SK-N-SH treated with all-trans-retinoic acid at 6 μM for 48 hours (cell line): ENCODE results near the gene EOLA1.
"Not testable (repeated sequence)": the region's sequence is repeated elsewhere in the genome, so short reads cannot be mapped to it uniquely, and the experiment has no call there.

ENCODE experiments used
- ATAC-seq: fragments of 200-7000 bp; cut with Tn5 transposase; 3 replicates; pipeline ENCODE4 v1.9.1; 2020; ENCODE audit warnings: mild to moderate bottlenecking, moderate library complexity
- ARNTL ChIP-seq: fragments of 450-650 bp; formaldehyde crosslinking; IDR thresholded peaks from 2 replicates; pipeline ENCODE4 v1.5.0; 2020; ENCODE audit warnings: low read depth, mild to moderate bottlenecking, moderate library complexity, borderline replicate concordance
- BACH2 ChIP-seq: fragments of 250-450 bp; sonication (Bioruptor Pico); IDR thresholded peaks from 2 replicates; pipeline ENCODE4 v1.9.0; 2021; ENCODE audit warnings: mild to moderate bottlenecking, borderline replicate concordance
- CREB5 ChIP-seq: fragments of 250-450 bp; sonication (Bioruptor Pico); IDR thresholded peaks from 2 replicates; pipeline ENCODE4 v1.5.1; 2020; ENCODE audit warnings: low read depth, mild to moderate bottlenecking, moderate library complexity
- CSDC2 ChIP-seq: fragments of 250-450 bp; sonication (Bioruptor Pico); IDR thresholded peaks from 2 replicates; pipeline ENCODE4 v1.5.0; 2020; ENCODE audit warnings: mild to moderate bottlenecking, moderate library complexity
- CSRNP3 ChIP-seq: fragments of 250-450 bp; sonication (Bioruptor Pico); IDR thresholded peaks from 2 replicates; pipeline ENCODE4 v1.5.1; 2021; ENCODE audit warnings: mild to moderate bottlenecking, moderate library complexity
- ESRRG ChIP-seq: fragments of 250-450 bp; sonication (Bioruptor Pico); IDR thresholded peaks from 2 replicates; pipeline ENCODE4 v1.6.1; 2021; ENCODE audit warnings: mild to moderate bottlenecking
- GLIS3 ChIP-seq: fragments of 250-450 bp; sonication (Bioruptor Pico); IDR thresholded peaks from 2 replicates; pipeline ENCODE4 v1.5.0; 2020; ENCODE audit warnings: mild to moderate bottlenecking, moderate library complexity
- ISL1 ChIP-seq: fragments of 250-450 bp; sonication (Bioruptor Pico); IDR thresholded peaks from 2 replicates; pipeline ENCODE4 v2.1.2; 2022; ENCODE audit warnings: mild to moderate bottlenecking, moderate library complexity
- OSR1 ChIP-seq: fragments of 250-450 bp; sonication (Bioruptor Pico); IDR thresholded peaks from 2 replicates; pipeline ENCODE4 v1.8.0; 2022; ENCODE audit warnings: moderate library complexity, mild to moderate bottlenecking, inconsistent platforms
- PATZ1 ChIP-seq: fragments of 250-450 bp; sonication (Bioruptor Pico); IDR thresholded peaks from 2 replicates; pipeline ENCODE4 v1.8.0; 2020; ENCODE audit warnings: mild to moderate bottlenecking, moderate library complexity, borderline replicate concordance
- PPARA ChIP-seq: fragments of 250-450 bp; sonication (Bioruptor Pico); IDR thresholded peaks from 2 replicates; pipeline ENCODE4 v1.5.0; 2020; ENCODE audit warnings: mild to moderate bottlenecking, borderline replicate concordance
- RARB ChIP-seq: fragments of 250-450 bp; sonication (Bioruptor Pico); IDR thresholded peaks from 2 replicates; pipeline ENCODE4 v1.8.0; 2021; ENCODE audit warnings: mild to moderate bottlenecking, moderate library complexity
- SNAI2 ChIP-seq: fragments of 250-450 bp; sonication (Bioruptor Pico); IDR thresholded peaks from 2 replicates; pipeline ENCODE4 v1.5.0; 2020; ENCODE audit warnings: mild to moderate bottlenecking, moderate library complexity
- TCF4 ChIP-seq: fragments of 250-450 bp; sonication (Bioruptor Pico); IDR thresholded peaks from 2 replicates; pipeline ENCODE4 v1.8.0; 2021; ENCODE audit warnings: mild to moderate bottlenecking, moderate library complexity, borderline replicate concordance
- TOX ChIP-seq: fragments of 250-450 bp; sonication (Bioruptor Pico); IDR thresholded peaks from 2 replicates; pipeline ENCODE4 v1.8.0; 2021; ENCODE audit warnings: mild to moderate bottlenecking, moderate library complexity, borderline replicate concordance
- TSHZ2 ChIP-seq: fragments of 250-450 bp; sonication (Bioruptor Pico); IDR thresholded peaks from 2 replicates; pipeline ENCODE4 v1.5.0; 2020; ENCODE audit warnings: mild to moderate bottlenecking, moderate library complexity
- ZC3H10 ChIP-seq: fragments of 250-450 bp; sonication (Bioruptor Pico); IDR thresholded peaks from 2 replicates; pipeline ENCODE4 v1.5.1; 2021; ENCODE audit warnings: mild to moderate bottlenecking, moderate library complexity
- ZFP3 ChIP-seq: fragments of 250-450 bp; sonication (Bioruptor Pico); IDR thresholded peaks from 2 replicates; pipeline ENCODE4 v1.5.0; 2020; ENCODE audit warnings: mild to moderate bottlenecking, moderate library complexity
- ZFP30 ChIP-seq: fragments of 450-650 bp; formaldehyde crosslinking; IDR thresholded peaks from 2 replicates; pipeline ENCODE4 v1.5.0; 2022; ENCODE audit warnings: mild to moderate bottlenecking, moderate library complexity
- ZNF565 ChIP-seq: fragments of 450-650 bp; formaldehyde crosslinking; conservative IDR thresholded peaks from 2 replicates; pipeline ENCODE4 v1.5.0; 2020; ENCODE audit warnings: low read depth, mild to moderate bottlenecking, moderate library complexity
- ZNF70 ChIP-seq: fragments of 450-650 bp; formaldehyde crosslinking; IDR thresholded peaks from 2 replicates; pipeline ENCODE4 v1.5.0; 2020; ENCODE audit warnings: mild to moderate bottlenecking, moderate library complexity
- ZNF8 ChIP-seq: fragments of 450-650 bp; formaldehyde crosslinking; IDR thresholded peaks from 2 replicates; pipeline ENCODE4 v1.5.0; 2020; ENCODE audit warnings: mild to moderate bottlenecking, moderate library complexity

Gene EOLA1

GRCh38 chrX:149497626-149498025 lies 43.2 kb upstream of the EOLA1 start (continued):
- TF ChIP-seq CSRNP3 (CRISPR knock-in tag) (no peak), ZC3H10 (CRISPR knock-in tag) (no peak)

GRCh38 chrX:149498767-149499166 lies 42.0 kb upstream of the EOLA1 start:
- ATAC-seq = no peak

GRCh38 chrX:149499766-149500165 lies 41.0 kb upstream of the EOLA1 start:
- TF ChIP-seq BACH2 (CRISPR knock-in tag) (no peak), ZFP30 (CRISPR knock-in tag) (no peak), RARB (CRISPR knock-in tag) (no peak), TCF4 (no peak), CSDC2 (CRISPR knock-in tag) (no peak), OSR1 (CRISPR knock-in tag) (no peak), TSHZ2 (CRISPR knock-in tag) (no peak), PATZ1 (CRISPR knock-in tag) (no peak), ZFP3 (CRISPR knock-in tag) (no peak), GLIS3 (CRISPR knock-in tag) (no peak)
- TF ChIP-seq, all 23 proteins: peak for 0
- no peak for ATAC-seq

More at GRCh38 chrX:149498767-149499166, 42.0 kb upstream of the EOLA1 start:
- TF ChIP-seq ZNF8 = no peak
- TF ChIP-seq ZNF565 (CRISPR knock-in tag) = no peak
- no peak for TF ChIP-seq BACH2 (CRISPR knock-in tag)
- no peak for TF ChIP-seq TOX (CRISPR knock-in tag)
- no peak for TF ChIP-seq GLIS3 (CRISPR knock-in tag)
- TF ChIP-seq CREB5 (CRISPR knock-in tag) = no peak
- TF ChIP-seq, all 23 proteins: peak for 0

GRCh38 chrX:149502923-149503322 lies 37.9 kb upstream of the EOLA1 start:
- not testable (repeated sequence) for ATAC-seq

GRCh38 chrX:149503446-149503845 lies 37.4 kb upstream of the EOLA1 start:
- ATAC-seq = peak; percentile 81

- ATAC-seq = peak; percentile 73
- TF ChIP-seq TCF4 (no peak), ESRRG (no peak), CSRNP3 (CRISPR knock-in tag) (no peak), BACH2 (CRISPR knock-in tag) (no peak), ZNF8 (no peak), ZFP30 (CRISPR knock-in tag) (no peak), GLIS3 (CRISPR knock-in tag) (no peak), ARNTL (no peak), ISL1 (CRISPR knock-in tag) (no peak), ZNF70 (CRISPR knock-in tag) (no peak), PPARA (no peak), CREB5 (CRISPR knock-in tag) (no peak), SNAI2 (CRISPR knock-in tag) (no peak), TOX (CRISPR knock-in tag) (no peak)
Measured at GRCh38 chrX:149504226-149504914, 36.4 kb upstream of the EOLA1 start.
